GM12878 (cell line): ENCODE data around the gene DUSP22. TPM values are rescaled to one million over a fixed set of nuclear protein-coding genes. Genes with fewer than 3 reads are reported as not detected.

Source experiments
- ATF7 ChIP-seq: fragments of 450-650 bp; IDR thresholded peaks from 2 replicates; pipeline ENCODE4 v1.6.1; 2016; ENCODE audit warnings: low read depth, mild to moderate bottlenecking
- BMI1 ChIP-seq: fragments of 450-650 bp; IDR thresholded peaks from 2 replicates; pipeline ENCODE4 v1.6.1; 2016; ENCODE audit warnings: mild to moderate bottlenecking, moderate library complexity, borderline replicate concordance
- CREB1 ChIP-seq: IDR thresholded peaks from 2 replicates; pipeline ENCODE4 v1.6.1; 2012; ENCODE audit warnings: low read depth, mild to moderate bottlenecking, inconsistent platforms
- CREM ChIP-seq: IDR thresholded peaks from 2 replicates; pipeline ENCODE4 v1.6.1; 2014; ENCODE audit warnings: antibody characterized with exemption, low read depth
- EGR1 ChIP-seq, 2 experiments: IDR thresholded peaks; 1 replicate in 1 of 2; 2 replicates in 1 of 2; pipeline ENCODE4 v1.6.1; 2011 to 2012; ENCODE audit warnings: low read depth in 2 of 2, low read length in 2 of 2, borderline replicate concordance in 1 of 2, mild to moderate bottlenecking in 1 of 2, moderate library complexity in 1 of 2
- HDGF ChIP-seq: fragments of 450-650 bp; IDR thresholded peaks from 2 replicates; pipeline ENCODE4 v1.6.1; 2016; ENCODE audit warnings: antibody characterized with exemption
- JUND ChIP-seq: IDR thresholded peaks from 2 replicates; pipeline ENCODE4 v1.6.1; 2012; ENCODE audit warnings: low read depth, mild to moderate bottlenecking, low read length, improper control_type of control experiment, moderate library complexity
- MEF2B ChIP-seq: fragments of 450-650 bp; IDR thresholded peaks from 2 replicates; pipeline ENCODE4 v1.6.1; 2018; ENCODE audit warnings: mild to moderate bottlenecking, moderate library complexity; ENCODE audit not compliant: partially characterized antibody, poor library complexity, severe bottlenecking
- MTA3 ChIP-seq: IDR thresholded peaks from 2 replicates; pipeline ENCODE4 v1.6.1; 2012; ENCODE audit warnings: low read length, inconsistent platforms, borderline replicate concordance
- POLR2AphosphoS5 ChIP-seq: IDR thresholded peaks from 2 replicates; pipeline ENCODE4 v1.6.1; 2011; ENCODE audit warnings: mild to moderate bottlenecking, low read length, inconsistent platforms
- POU2F2 ChIP-seq: IDR thresholded peaks from 3 replicates; pipeline ENCODE4 v1.6.1; 2011; ENCODE audit warnings: low read depth, mild to moderate bottlenecking, low read length, borderline replicate concordance
- REST ChIP-seq: IDR thresholded peaks from 2 replicates; pipeline ENCODE4 v1.6.1; 2012; ENCODE audit warnings: mild to moderate bottlenecking, low read depth, low read length
- SMAD5 ChIP-seq: IDR thresholded peaks from 2 replicates; pipeline ENCODE4 v1.6.1; 2016; ENCODE audit warnings: antibody characterized with exemption, low read depth
- TCF3 ChIP-seq: IDR thresholded peaks from 2 replicates; pipeline ENCODE4 v1.6.1; 2012; ENCODE audit warnings: low read depth, mild to moderate bottlenecking, low read length, borderline replicate concordance; ENCODE audit not compliant: insufficient read depth
- ZBED1 ChIP-seq: IDR thresholded peaks from 2 replicates; pipeline ENCODE4 v1.6.1; 2016; ENCODE audit warnings: borderline replicate concordance
- ZNF592 ChIP-seq: fragments of 450-650 bp; IDR thresholded peaks from 2 replicates; pipeline ENCODE4 v1.6.1; 2017; ENCODE audit warnings: mild to moderate bottlenecking, moderate library complexity
- polyA plus RNA-seq, 11 experiments: library from polyadenylated mRNA; depleted of rRNA in 4 of 11; unstranded in 6 of 11; stranded (reverse) in 5 of 11; fragments of >200 nt; fragmentation: Nextera tagmentation in 4 of 11; fragmentation: Illumina TruSeq in 1 of 11; extraction: Ambion mirVana in 4 of 11; extraction: Trizol in 1 of 11; gene quantifications; 1 replicate in 1 of 11; 2 replicates in 10 of 11; pipeline versions ENCODE4 v1.2.1 to v1.2.3, GENCODE V29; 2011 to 2016; ENCODE audit warnings: inconsistent platforms in 2 of 11, missing spikeins in 2 of 11, low read depth in 1 of 11
- total RNA-seq, 4 experiments: library from RNA; depleted of rRNA in 3 of 4; stranded (reverse); fragments of >200 nt in 3 of 4; fragmentation: Illumina TruSeq in 1 of 4; extraction: Trizol in 1 of 4; gene quantifications; 2 replicates each; pipeline versions ENCODE4 v1.2.1 to v1.2.3, GENCODE V29; 2013 to 2021

Gene DUSP22
- total and polyA plus RNA-seq, 10 of the 15 experiments (the other 5 are each of a cell fraction or from before 2014, with no cell fraction given) = 78.9 to 156 (median 107) TPM

GRCh38 chr6:392441-393390, 100.4 kb downstream of the DUSP22 start (continued):
- TF ChIP-seq REST (peak; percentile 39; the same call in 1 of the 2 replicates), ZBED1 (0 out of 2 replicates have a peak, but pooled peaks have one; percentile 10), HDGF (peak; percentile 58), MEF2B (no peak), POU2F2 (peak; percentile 50; the same call in 2 of the 3 replicates), SMAD5 (peak; percentile 76), EGR1 (IDR thresholded peaks at IDR 0.05; ENCODE audit: borderline replicate concordance in 1 of 2, low read depth in 2 of 2, low read length in 2 of 2) (no peak), CREB1 (peak; percentile 30; the same call in 1 of the 2 replicates), POLR2AphosphoS5 (peak; percentile 81), TCF3 (peak; percentile 12; the same call in 1 of the 2 replicates), ZNF592 (no peak), JUND (no peak), MTA3 (no peak), CREM (no peak), BMI1 (no peak), ATF7 (no peak)
- TF ChIP-seq, all 136 proteins: peak for 17
